Measurements from ENCODE around the gene PRR13.
"Not testable (repeated sequence)": the region's sequence is repeated elsewhere in the genome, so short reads cannot be mapped to it uniquely, and the experiment has no call there.

PRR13 gene

GRCh38 chr12:53443955-53444354 lies 2.4 kb downstream of the PRR13 start:
- no peak for TF ChIP-seq EZH2phosphoT487 (IDR thresholded peaks at IDR 0.05; ENCODE audit: borderline replicate concordance, low read length)
- no peak for TF ChIP-seq CTCF (IDR thresholded peaks at IDR 0.05; ENCODE audit: low read depth, low read length, poor library complexity, severe bottlenecking)
- Histone ChIP-seq H3K36me3 (ENCODE audit: control insufficient read depth, low read length) (peaks cover 56% of the 10 kb centered on the region), H3K27me3 (ENCODE audit: control insufficient read depth, low read length) (no peaks in the 10 kb centered on the region), H3K9me2 (replicated peaks; ENCODE audit: control insufficient read depth, low read length) (no peaks in the 10 kb centered on the region), H3K9me3 (ENCODE audit: control insufficient read depth, insufficient read depth, low read length) (no peaks in the 10 kb centered on the region), H3K4me3 (ENCODE audit: low read length) (no peak overlapping the region), H3F3A (ENCODE audit: control insufficient read depth, insufficient read depth) (peaks cover 10% of the 10 kb centered on the region), H3K4me1 (ENCODE audit: control insufficient read depth, low read length) (peaks cover 29% of the 10 kb centered on the region), H4K20me1 (ENCODE audit: control insufficient read depth, insufficient read depth, low read depth, low read length) (peaks cover 3% of the 10 kb centered on the region; the same call in 1 of the 2 replicates), H3K4me2 (ENCODE audit: low read length) (peak overlapping the region; percentile 39), H3K79me2 (ENCODE audit: control insufficient read depth, low read length) (peaks cover 41% of the 10 kb centered on the region), H3K27ac (ENCODE audit: low read depth, low read length) (no peak overlapping the region)

GRCh38 chr12:53444593-53445325 lies 3.2 kb downstream of the PRR13 start:
- Histone ChIP-seq H3K36me3 (ENCODE audit: control insufficient read depth, low read length) (peaks cover 56% of the 10 kb centered on the region), H3K4me2 (ENCODE audit: low read length) (peak overlapping the region; percentile 24), H3K79me2 (ENCODE audit: control insufficient read depth, low read length) (peaks cover 41% of the 10 kb centered on the region), H3K4me1 (ENCODE audit: control insufficient read depth, low read length) (peaks cover 29% of the 10 kb centered on the region)
- not testable (repeated sequence) for H3K27me3 ChIP-seq (ENCODE audit: control insufficient read depth, low read length); H3K27ac ChIP-seq (ENCODE audit: low read depth, low read length); H3K4me3 ChIP-seq (ENCODE audit: low read length); H4K20me1 ChIP-seq (ENCODE audit: control insufficient read depth, insufficient read depth, low read depth, low read length); H3K9me2 ChIP-seq (replicated peaks; ENCODE audit: control insufficient read depth, low read length); H3K9me3 ChIP-seq (ENCODE audit: control insufficient read depth, insufficient read depth, low read length); H3F3A ChIP-seq (ENCODE audit: control insufficient read depth, insufficient read depth)

GRCh38 chr12:53450936-53451335 lies 9.4 kb downstream of the PRR13 start:
- TF ChIP-seq CTCF (IDR thresholded peaks at IDR 0.05; ENCODE audit: low read depth, low read length, poor library complexity, severe bottlenecking): no peak
- no peak for TF ChIP-seq EZH2phosphoT487 (IDR thresholded peaks at IDR 0.05; ENCODE audit: borderline replicate concordance, low read length)
- Histone ChIP-seq H4K20me1 (ENCODE audit: control insufficient read depth, insufficient read depth, low read depth, low read length) (peaks cover 29% of the 10 kb centered on the region), H3F3A (ENCODE audit: control insufficient read depth, insufficient read depth) (peaks cover 35% of the 10 kb centered on the region), H3K4me3 (ENCODE audit: low read length) (no peak overlapping the region), H3K27me3 (ENCODE audit: control insufficient read depth, low read length) (no peaks in the 10 kb centered on the region), H3K9me3 (ENCODE audit: control insufficient read depth, insufficient read depth, low read length) (no peaks in the 10 kb centered on the region), H3K4me2 (ENCODE audit: low read length) (peak overlapping the region; percentile 27; the same call in 1 of the 2 replicates), H3K4me1 (ENCODE audit: control insufficient read depth, low read length) (peaks cover 28% of the 10 kb centered on the region), H3K79me2 (ENCODE audit: control insufficient read depth, low read length) (peaks cover 39% of the 10 kb centered on the region), H3K27ac (ENCODE audit: low read depth, low read length) (no peak overlapping the region), H3K9me2 (replicated peaks; ENCODE audit: control insufficient read depth, low read length) (no peaks in the 10 kb centered on the region), H3K36me3 (ENCODE audit: control insufficient read depth, low read length) (peaks cover 54% of the 10 kb centered on the region)

GRCh38 chr12:53451661-53452158 lies 10.2 kb downstream of the PRR13 start, which contains the start of gene PCBP2:
Gene PCBP2 (plus strand): TSS chr12:53452102. CDS start chr12:53454801, 2,699 bp downstream.
- H3K79me2 ChIP-seq (ENCODE audit: control insufficient read depth, low read length): peaks cover 46% of the 10 kb centered on the region

More at GRCh38 chr12:53451661-53452158, 10.2 kb downstream of the PRR13 start, which contains the start of gene PCBP2:
- Histone ChIP-seq H4K20me1 (ENCODE audit: control insufficient read depth, insufficient read depth, low read depth, low read length) (peaks cover 32% of the 10 kb centered on the region), H3K9me2 (replicated peaks; ENCODE audit: control insufficient read depth, low read length) (no peaks in the 10 kb centered on the region), H3K4me1 (ENCODE audit: control insufficient read depth, low read length) (peaks cover 28% of the 10 kb centered on the region), H3K27ac (ENCODE audit: low read depth, low read length) (peak within 1 kb of the TSS; percentile 89), H3K27me3 (ENCODE audit: control insufficient read depth, low read length) (no peaks in the 10 kb centered on the region), H3F3A (ENCODE audit: control insufficient read depth, insufficient read depth) (peaks cover 35% of the 10 kb centered on the region), H3K4me2 (ENCODE audit: low read length) (peak within 1 kb of the TSS; percentile 87), H3K36me3 (ENCODE audit: control insufficient read depth, low read length) (peaks cover 59% of the 10 kb centered on the region), H3K4me3 (ENCODE audit: low read length) (peak within 1 kb of the TSS; percentile 99), H3K9me3 (ENCODE audit: control insufficient read depth, insufficient read depth, low read length) (no peaks in the 10 kb centered on the region)
- TF ChIP-seq EZH2phosphoT487 (IDR thresholded peaks at IDR 0.05; ENCODE audit: borderline replicate concordance, low read length) (no peak), CTCF (IDR thresholded peaks at IDR 0.05; ENCODE audit: low read depth, low read length, poor library complexity, severe bottlenecking) (peak; percentile 89)

Measured in DOHH2 (cell line).